K562 (cell line): ENCODE results near the gene PTOV1. TPM values are rescaled to one million over a fixed set of nuclear protein-coding genes. Genes with fewer than 3 reads are reported as not detected.
A peak's percentile ranks its signal among the peaks of the same experiment; 100 is the strongest.

Experiments
- BDP1 ChIP-seq: IDR thresholded peaks from 3 replicates; pipeline ENCODE4 v1.6.1; 2011; ENCODE audit not compliant: insufficient read length, insufficient read depth
- BRF1 ChIP-seq: IDR thresholded peaks from 3 replicates; pipeline ENCODE4 v1.6.1; 2011; ENCODE audit warnings: borderline replicate concordance, mild to moderate bottlenecking; ENCODE audit not compliant: insufficient read length; ENCODE audit errors: extremely low read depth
- DMBX1 ChIP-seq: fragments of 250-450 bp; sonication (Bioruptor Pico); IDR thresholded peaks from 2 replicates; pipeline ENCODE4 v1.8.0; 2022; ENCODE audit warnings: inconsistent platforms, mild to moderate bottlenecking, moderate library complexity, borderline replicate concordance
- ERF ChIP-seq: fragments of 450-650 bp; formaldehyde crosslinking; IDR thresholded peaks from 2 replicates; pipeline ENCODE4 v1.4.0; 2020; ENCODE audit warnings: mild to moderate bottlenecking, mixed read lengths
- GATAD2B ChIP-seq: fragments of 450-650 bp; IDR thresholded peaks from 2 replicates; pipeline ENCODE4 v1.6.1; 2017; ENCODE audit warnings: mild to moderate bottlenecking, borderline replicate concordance
- HNRNPLL ChIP-seq: fragments of 200-400 bp; formaldehyde crosslinking; IDR thresholded peaks from 2 replicates; pipeline ENCODE4 v1.6.1; 2017; ENCODE audit warnings: low read length, low read depth, mild to moderate bottlenecking; ENCODE audit not compliant: poor library complexity, severe bottlenecking
- MAZ ChIP-seq, 2 experiments: fragments of 450-650 bp in 1 of 2; sonication (generic) in 1 of 2; formaldehyde crosslinking; IDR thresholded peaks in 1 of 2; conservative IDR thresholded peaks in 1 of 2; 2 replicates each; pipeline versions ENCODE4 v1.4.0 to v1.5.0; 2020; ENCODE audit warnings: mild to moderate bottlenecking in 1 of 2, missing genetic modification reagents in 1 of 2
- MBD2 ChIP-seq: sonication (generic); IDR thresholded peaks from 2 replicates; pipeline ENCODE4 v1.6.1; 2016; ENCODE audit warnings: low read depth, borderline replicate concordance
- MIER1 ChIP-seq: fragments of 450-650 bp; IDR thresholded peaks from 2 replicates; pipeline ENCODE4 v1.6.1; 2016; ENCODE audit warnings: antibody characterized with exemption, mild to moderate bottlenecking, low read depth
- NCOA4 ChIP-seq: fragments of 450-650 bp; IDR thresholded peaks from 2 replicates; pipeline ENCODE4 v1.6.1; 2018; ENCODE audit warnings: mild to moderate bottlenecking; ENCODE audit not compliant: partially characterized antibody
- SMC3 ChIP-seq: conservative IDR thresholded peaks from 2 replicates; pipeline ENCODE4 v1.6.1; 2011; ENCODE audit warnings: low read depth, low read length, improper control_type of control experiment; ENCODE audit not compliant: insufficient read depth
- SP2 ChIP-seq: IDR thresholded peaks from 2 replicates; pipeline ENCODE4 v1.6.1; 2011; ENCODE audit warnings: mild to moderate bottlenecking, low read depth, low read length, moderate library complexity; ENCODE audit not compliant: poor library complexity, severe bottlenecking; ENCODE audit errors: extremely low read depth
- SRSF3 ChIP-seq: fragments of 200-400 bp; formaldehyde crosslinking; IDR thresholded peaks from 2 replicates; pipeline ENCODE4 v1.6.1; 2016; ENCODE audit warnings: mild to moderate bottlenecking, low read length, moderate library complexity; ENCODE audit not compliant: insufficient read depth
- TEAD1 ChIP-seq, 2 experiments: fragments of 450-650 bp in 1 of 2; sonication (generic) in 1 of 2; formaldehyde crosslinking; IDR thresholded peaks; 2 replicates each; pipeline versions ENCODE4 v1.4.0 to v1.8.0; 2020 to 2022; ENCODE audit warnings: mild to moderate bottlenecking in 2 of 2, missing genetic modification reagents in 1 of 2
- ZBED1 ChIP-seq: IDR thresholded peaks from 2 replicates; pipeline ENCODE4 v1.6.1; 2014
- ZBTB1 ChIP-seq: sonication (generic); formaldehyde crosslinking; IDR thresholded peaks from 2 replicates; pipeline ENCODE4 v1.8.1; 2023; ENCODE audit warnings: missing genetic modification reagents, low read depth, mild to moderate bottlenecking, borderline replicate concordance
- ZC3H8 ChIP-seq: fragments of 450-650 bp; IDR thresholded peaks from 2 replicates; pipeline ENCODE4 v1.6.1; 2017
- ZNF121 ChIP-seq: sonication (generic); formaldehyde crosslinking; conservative IDR thresholded peaks from 2 replicates; pipeline ENCODE4 v1.8.0; 2022; ENCODE audit warnings: missing genetic modification reagents
- ZNF449 ChIP-seq: fragments of 250-450 bp; sonication (Bioruptor Pico); IDR thresholded peaks from 2 replicates; pipeline ENCODE4 v1.8.0; 2022; ENCODE audit warnings: moderate library complexity, mild to moderate bottlenecking, inconsistent platforms
- ZNF785 ChIP-seq: fragments of 250-450 bp; sonication (Bioruptor Pico); IDR thresholded peaks from 2 replicates; pipeline ENCODE4 v1.4.0; 2020; ENCODE audit warnings: mild to moderate bottlenecking
- polyA plus RNA-seq, 8 experiments: library from polyadenylated mRNA; depleted of rRNA in 4 of 8; stranded (reverse) in 5 of 8; unstranded in 3 of 8; fragments of >200 nt; fragmentation: Nextera tagmentation in 2 of 8; fragmentation: Illumina TruSeq in 1 of 8; extraction: Ambion mirVana in 2 of 8; extraction: Trizol in 1 of 8; gene quantifications; 2 replicates each; pipeline versions ENCODE4 v1.2.1 to v1.2.3, GENCODE V29; 2011 to 2014; ENCODE audit warnings: inconsistent platforms in 1 of 8, missing spikeins in 1 of 8
- total RNA-seq, 7 experiments: library from RNA; depleted of rRNA in 6 of 7; stranded (reverse); fragments of >200 nt in 6 of 7; fragmentation: Illumina TruSeq in 2 of 7; extraction: Trizol in 2 of 7; gene quantifications; 2 replicates each; pipeline versions ENCODE4 v1.2.1 to v1.2.3, GENCODE V29; 2011 to 2021; ENCODE audit warnings: low replicate concordance in 1 of 7
- TF ChIP-seq, protein P1 (sequence below): fragments of 450-650 bp; formaldehyde crosslinking; IDR thresholded peaks from 2 replicates; pipeline ENCODE4 v1.4.0; 2020; ENCODE audit warnings: mild to moderate bottlenecking, moderate library complexity
- TF ChIP-seq, protein P2 (sequence below): conservative IDR thresholded peaks from 2 replicates; pipeline ENCODE4 v1.6.1; 2011; ENCODE audit warnings: low read depth, mild to moderate bottlenecking, low read length; ENCODE audit not compliant: control insufficient read depth
- TF ChIP-seq, protein P3 (sequence below), 3 experiments: fragments of 200-800 bp in 1 of 3; sonication (Bioruptor generic) in 1 of 3; sonication (generic) in 1 of 3; formaldehyde crosslinking in 1 of 3; IDR thresholded peaks; 2 replicates each; pipeline versions ENCODE4 v1.6.1 to v1.8.0; 2016 to 2022; ENCODE audit warnings: mild to moderate bottlenecking in 2 of 3, missing compliant biosample characterization in 2 of 3, missing genetic modification characterization in 2 of 3, missing genetic modification reagents in 1 of 3

PTOV1 gene
- total and polyA plus RNA-seq, 9 of the 15 experiments (the other 6 are each of a cell fraction or from before 2014, with no cell fraction given), result 4.9 to 169 (median 43.5) TPM

DNA sequence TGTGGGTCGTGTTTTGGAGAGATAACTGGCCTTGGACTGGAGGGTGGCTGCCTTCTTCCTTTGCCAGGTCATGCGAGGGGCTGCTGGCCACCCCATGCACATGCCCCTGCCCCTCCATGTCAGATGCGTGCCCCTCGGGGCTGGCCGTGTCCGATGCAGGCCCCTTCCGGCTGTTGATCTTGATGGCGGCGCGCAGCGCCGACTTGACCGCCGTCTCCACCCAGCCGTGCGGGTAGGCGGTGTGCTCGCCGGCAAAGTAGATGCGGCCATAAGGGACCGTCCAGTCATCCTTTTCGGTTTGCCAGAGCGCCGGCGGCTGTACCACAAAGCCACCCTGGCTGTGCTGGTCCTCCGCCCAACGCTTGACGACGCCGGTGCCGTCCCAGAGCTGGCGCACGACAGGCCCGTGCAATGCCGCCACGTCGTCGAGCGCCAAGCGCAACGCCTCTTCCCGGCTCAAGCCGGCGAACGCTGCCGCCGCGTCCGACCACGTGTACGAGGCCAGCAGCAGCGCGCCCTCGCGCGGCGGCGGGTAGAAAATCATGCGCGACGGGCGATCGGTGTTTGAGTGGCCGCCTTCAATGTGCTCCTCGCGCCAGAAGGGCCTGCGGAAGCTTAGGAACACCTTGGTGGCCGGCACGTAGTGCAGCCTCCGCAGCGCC is 38.9 kb downstream of the PTOV1 start (continued):
- TF ChIP-seq ZBTB1 (CRISPR knock-in tag), result peak; percentile 92
- peak; percentile 73; the same call in 1 of the 2 replicates for TF ChIP-seq DMBX1 (CRISPR knock-in tag)
- peak; percentile 70; the same call in 1 of the 2 replicates for TF ChIP-seq ZBED1
- TF ChIP-seq MAZ (CRISPR knock-in tag; conservative IDR thresholded peaks at IDR 0.05 in 1 of 2, IDR thresholded peaks at IDR 0.05 in 1 of 2), result peak; percentile 71 to 95
- TF ChIP-seq, protein P1, sequence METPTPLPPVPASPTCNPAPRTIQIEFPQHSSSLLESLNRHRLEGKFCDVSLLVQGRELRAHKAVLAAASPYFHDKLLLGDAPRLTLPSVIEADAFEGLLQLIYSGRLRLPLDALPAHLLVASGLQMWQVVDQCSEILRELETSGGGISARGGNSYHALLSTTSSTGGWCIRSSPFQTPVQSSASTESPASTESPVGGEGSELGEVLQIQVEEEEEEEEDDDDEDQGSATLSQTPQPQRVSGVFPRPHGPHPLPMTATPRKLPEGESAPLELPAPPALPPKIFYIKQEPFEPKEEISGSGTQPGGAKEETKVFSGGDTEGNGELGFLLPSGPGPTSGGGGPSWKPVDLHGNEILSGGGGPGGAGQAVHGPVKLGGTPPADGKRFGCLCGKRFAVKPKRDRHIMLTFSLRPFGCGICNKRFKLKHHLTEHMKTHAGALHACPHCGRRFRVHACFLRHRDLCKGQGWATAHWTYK (CRISPR knock-in tag), result peak; percentile 46; the same call in 1 of the 2 replicates
- TF ChIP-seq HNRNPLL, result peak; percentile 56
- peak; percentile 68 for TF ChIP-seq ZNF121 (CRISPR knock-in tag)
- TF ChIP-seq SP2, result no peak
- no peak for TF ChIP-seq BDP1
- TF ChIP-seq, protein P2, sequence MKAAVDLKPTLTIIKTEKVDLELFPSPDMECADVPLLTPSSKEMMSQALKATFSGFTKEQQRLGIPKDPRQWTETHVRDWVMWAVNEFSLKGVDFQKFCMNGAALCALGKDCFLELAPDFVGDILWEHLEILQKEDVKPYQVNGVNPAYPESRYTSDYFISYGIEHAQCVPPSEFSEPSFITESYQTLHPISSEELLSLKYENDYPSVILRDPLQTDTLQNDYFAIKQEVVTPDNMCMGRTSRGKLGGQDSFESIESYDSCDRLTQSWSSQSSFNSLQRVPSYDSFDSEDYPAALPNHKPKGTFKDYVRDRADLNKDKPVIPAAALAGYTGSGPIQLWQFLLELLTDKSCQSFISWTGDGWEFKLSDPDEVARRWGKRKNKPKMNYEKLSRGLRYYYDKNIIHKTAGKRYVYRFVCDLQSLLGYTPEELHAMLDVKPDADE, result peak; percentile 78
- no peak; the same call in 1 of the 2 replicates for TF ChIP-seq MBD2
- no peak for TF ChIP-seq NCOA4
- TF ChIP-seq TEAD1 (CRISPR knock-in tag; IDR thresholded peaks at IDR 0.05), result peak; percentile 43 to 98; a peak in 2 of 4 replicates
- TF ChIP-seq ERF, result peak; percentile 26; the same call in 1 of the 2 replicates
- no peak for TF ChIP-seq GATAD2B
- TF ChIP-seq, protein P3, sequence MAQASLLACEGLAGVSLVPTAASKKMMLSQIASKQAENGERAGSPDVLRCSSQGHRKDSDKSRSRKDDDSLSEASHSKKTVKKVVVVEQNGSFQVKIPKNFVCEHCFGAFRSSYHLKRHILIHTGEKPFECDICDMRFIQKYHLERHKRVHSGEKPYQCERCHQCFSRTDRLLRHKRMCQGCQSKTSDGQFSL (CRISPR knock-in tag; IDR thresholded peaks at IDR 0.05), result peak; percentile 93
- TF ChIP-seq, protein P3 (tag; IDR thresholded peaks at IDR 0.05), result no peak
- no peak for TF ChIP-seq ZNF785 (CRISPR knock-in tag)
- TF ChIP-seq SMC3, result peak; percentile 69
- TF ChIP-seq SRSF3, result no peak
- TF ChIP-seq ZNF449 (CRISPR knock-in tag), result no peak
- no peak for TF ChIP-seq BRF1
- TF ChIP-seq MIER1, result no peak
- no peak; the same call in 1 of the 2 replicates for TF ChIP-seq ZC3H8
